ENCODE results near the gene HMMR.
A peak's percentile ranks its signal among the peaks of the same experiment; 100 is the strongest.

The HMMR gene

GRCh38 chr5:163489745-163490075 lies 29.3 kb downstream of the HMMR start:
- peaks cover 74% of the 10 kb centered on the region for H3K36me3 ChIP-seq (ENCODE audit: control insufficient read depth, insufficient read depth, low read length)
- H3K4me1 ChIP-seq (ENCODE audit: control insufficient read depth, insufficient read depth, low read length), result peaks cover 8% of the 10 kb centered on the region
- H3K27ac ChIP-seq (ENCODE audit: low read depth, low read length), result no peak overlapping the region
- H3K9me3 ChIP-seq (ENCODE audit: control insufficient read depth, insufficient read depth, low read depth, low read length), result peaks cover 8% of the 10 kb centered on the region
- H3K27me3 ChIP-seq (ENCODE audit: control insufficient read depth, insufficient read depth, low read length), result no peaks in the 10 kb centered on the region
- H3K9ac ChIP-seq (ENCODE audit: low read length), result no peak overlapping the region
- no peak overlapping the region for H3K4me3 ChIP-seq (ENCODE audit: low read depth, low read length)

- Histone ChIP-seq H3K27me3 (ENCODE audit: control insufficient read depth, insufficient read depth, low read length) (no peaks in the 10 kb centered on the region), H3K9me3 (ENCODE audit: control insufficient read depth, insufficient read depth, low read depth, low read length) (no peaks in the 10 kb centered on the region), H3K36me3 (ENCODE audit: control insufficient read depth, insufficient read depth, low read length) (peaks cover 13% of the 10 kb centered on the region), H3K9ac (ENCODE audit: low read length) (no peak overlapping the region), H3K4me1 (ENCODE audit: control insufficient read depth, insufficient read depth, low read length) (no peaks in the 10 kb centered on the region), H3K27ac (ENCODE audit: low read depth, low read length) (no peak overlapping the region), H3K4me3 (ENCODE audit: low read depth, low read length) (no peak overlapping the region)
These were observed 35.9 kb downstream of the HMMR start for GRCh38 chr5:163496286-163496685.

- no peaks in the 10 kb centered on the region for H3K9me3 ChIP-seq (ENCODE audit: control insufficient read depth, insufficient read depth, low read depth, low read length)
- H3K9ac ChIP-seq (ENCODE audit: low read length), result no peak overlapping the region
- H3K36me3 ChIP-seq (ENCODE audit: control insufficient read depth, insufficient read depth, low read length), result peaks cover 6% of the 10 kb centered on the region
- H3K27me3 ChIP-seq (ENCODE audit: control insufficient read depth, insufficient read depth, low read length), result no peaks in the 10 kb centered on the region
- peaks cover 4% of the 10 kb centered on the region for H3K4me1 ChIP-seq (ENCODE audit: control insufficient read depth, insufficient read depth, low read length)
- H3K27ac ChIP-seq (ENCODE audit: low read depth, low read length), result no peak overlapping the region
- H3K4me3 ChIP-seq (ENCODE audit: low read depth, low read length), result no peak overlapping the region
These were observed 36.9 kb downstream of the HMMR start for GRCh38 chr5:163497315-163497714.

- Histone ChIP-seq H3K9ac (ENCODE audit: low read length) (no peak overlapping the region), H3K27me3 (ENCODE audit: control insufficient read depth, insufficient read depth, low read length) (no peaks in the 10 kb centered on the region), H3K9me3 (ENCODE audit: control insufficient read depth, insufficient read depth, low read depth, low read length) (no peaks in the 10 kb centered on the region), H3K4me3 (ENCODE audit: low read depth, low read length) (no peak overlapping the region), H3K27ac (ENCODE audit: low read depth, low read length) (no peak overlapping the region), H3K4me1 (ENCODE audit: control insufficient read depth, insufficient read depth, low read length) (peaks cover 10% of the 10 kb centered on the region), H3K36me3 (ENCODE audit: control insufficient read depth, insufficient read depth, low read length) (no peaks in the 10 kb centered on the region)
These were observed 38.5 kb downstream of the HMMR start for GRCh38 chr5:163498886-163499285.

- Histone ChIP-seq H3K36me3 (ENCODE audit: control insufficient read depth, insufficient read depth, low read length) (no peaks in the 10 kb centered on the region), H3K9me3 (ENCODE audit: control insufficient read depth, insufficient read depth, low read depth, low read length) (no peaks in the 10 kb centered on the region), H3K27ac (ENCODE audit: low read depth, low read length) (peak overlapping the region; percentile 97), H3K9ac (ENCODE audit: low read length) (peak overlapping the region; percentile 90), H3K4me3 (ENCODE audit: low read depth, low read length) (peak overlapping the region; percentile 92), H3K27me3 (ENCODE audit: control insufficient read depth, insufficient read depth, low read length) (no peaks in the 10 kb centered on the region), H3K4me1 (ENCODE audit: control insufficient read depth, insufficient read depth, low read length) (peaks cover 12% of the 10 kb centered on the region)
These were observed 42.1 kb downstream of the HMMR start for GRCh38 chr5:163502521-163502920.

GRCh38 chr5:163503106-163504078 lies 43.0 kb downstream of the HMMR start:
- Histone ChIP-seq H3K4me3 (ENCODE audit: low read depth, low read length) (peak overlapping the region; percentile 92), H3K4me1 (ENCODE audit: control insufficient read depth, insufficient read depth, low read length) (peaks cover 17% of the 10 kb centered on the region), H3K36me3 (ENCODE audit: control insufficient read depth, insufficient read depth, low read length) (no peaks in the 10 kb centered on the region), H3K27me3 (ENCODE audit: control insufficient read depth, insufficient read depth, low read length) (no peaks in the 10 kb centered on the region), H3K9ac (ENCODE audit: low read length) (peak overlapping the region; percentile 90), H3K9me3 (ENCODE audit: control insufficient read depth, insufficient read depth, low read depth, low read length) (no peaks in the 10 kb centered on the region), H3K27ac (ENCODE audit: low read depth, low read length) (peak overlapping the region; percentile 97)

GRCh38 chr5:163504079-163504931 lies 43.9 kb downstream of the HMMR start:
- Histone ChIP-seq H3K9me3 (ENCODE audit: control insufficient read depth, insufficient read depth, low read depth, low read length) (no peaks in the 10 kb centered on the region), H3K27me3 (ENCODE audit: control insufficient read depth, insufficient read depth, low read length) (no peaks in the 10 kb centered on the region), H3K4me1 (ENCODE audit: control insufficient read depth, insufficient read depth, low read length) (peaks cover 26% of the 10 kb centered on the region), H3K27ac (ENCODE audit: low read depth, low read length) (peak overlapping the region; percentile 97), H3K9ac (ENCODE audit: low read length) (peak overlapping the region; percentile 90), H3K4me3 (ENCODE audit: low read depth, low read length) (peak overlapping the region; percentile 92), H3K36me3 (ENCODE audit: control insufficient read depth, insufficient read depth, low read length) (no peaks in the 10 kb centered on the region)

GRCh38 chr5:163505049-163505367 lies 44.6 kb downstream of the HMMR start:
- no peaks in the 10 kb centered on the region for H3K9me3 ChIP-seq (ENCODE audit: control insufficient read depth, insufficient read depth, low read depth, low read length)
- peaks cover 31% of the 10 kb centered on the region for H3K4me1 ChIP-seq (ENCODE audit: control insufficient read depth, insufficient read depth, low read length)
- peak overlapping the region; percentile 92 for H3K4me3 ChIP-seq (ENCODE audit: low read depth, low read length)
- H3K36me3 ChIP-seq (ENCODE audit: control insufficient read depth, insufficient read depth, low read length), result no peaks in the 10 kb centered on the region
- H3K9ac ChIP-seq (ENCODE audit: low read length), result peak overlapping the region; percentile 90
- no peaks in the 10 kb centered on the region for H3K27me3 ChIP-seq (ENCODE audit: control insufficient read depth, insufficient read depth, low read length)
- H3K27ac ChIP-seq (ENCODE audit: low read depth, low read length), result peak overlapping the region; percentile 97

GRCh38 chr5:163505368-163506094 lies 45.1 kb downstream of the HMMR start, which contains the start of gene MAT2B:
Gene MAT2B, plus strand, starts transcription at chr5:163505619. Its CDS starts 68 bp downstream, at chr5:163505687.
- Histone ChIP-seq H3K9me3 (ENCODE audit: control insufficient read depth, insufficient read depth, low read depth, low read length) (no peaks in the 10 kb centered on the region), H3K9ac (ENCODE audit: low read length) (peak within 1 kb of the TSS; percentile 90), H3K36me3 (ENCODE audit: control insufficient read depth, insufficient read depth, low read length) (no peaks in the 10 kb centered on the region), H3K27ac (ENCODE audit: low read depth, low read length) (peak within 1 kb of the TSS; percentile 97), H3K27me3 (ENCODE audit: control insufficient read depth, insufficient read depth, low read length) (no peaks in the 10 kb centered on the region), H3K4me3 (ENCODE audit: low read depth, low read length) (peak within 1 kb of the TSS; percentile 92), H3K4me1 (ENCODE audit: control insufficient read depth, insufficient read depth, low read length) (peaks cover 31% of the 10 kb centered on the region)

GRCh38 chr5:163506095-163506457 lies 45.6 kb downstream of the HMMR start:
- H3K4me1 ChIP-seq (ENCODE audit: control insufficient read depth, insufficient read depth, low read length), result peaks cover 31% of the 10 kb centered on the region
- H3K36me3 ChIP-seq (ENCODE audit: control insufficient read depth, insufficient read depth, low read length), result no peaks in the 10 kb centered on the region
- no peaks in the 10 kb centered on the region for H3K27me3 ChIP-seq (ENCODE audit: control insufficient read depth, insufficient read depth, low read length)
- H3K4me3 ChIP-seq (ENCODE audit: low read depth, low read length), result peak overlapping the region; percentile 92
- no peaks in the 10 kb centered on the region for H3K9me3 ChIP-seq (ENCODE audit: control insufficient read depth, insufficient read depth, low read depth, low read length)
- H3K9ac ChIP-seq (ENCODE audit: low read length), result peak overlapping the region; percentile 90
- H3K27ac ChIP-seq (ENCODE audit: low read depth, low read length), result peak overlapping the region; percentile 97

All from HUES6 (cell line).